K562 (cell line): ENCODE data around the gene FARP1. TPM values are rescaled to one million over a fixed set of nuclear protein-coding genes. Genes with fewer than 3 reads are reported as not detected.

Source experiments
- CUX1 ChIP-seq: fragments of 200-800 bp; sonication (Bioruptor generic); IDR thresholded peaks from 2 replicates; pipeline ENCODE4 v1.6.1; 2016; ENCODE audit warnings: missing genetic modification characterization, missing compliant biosample characterization
- MNT ChIP-seq, 2 experiments: fragments of 450-650 bp; conservative IDR thresholded peaks; 2 replicates each; pipeline ENCODE4 v1.6.1; 2017; ENCODE audit warnings: mild to moderate bottlenecking in 2 of 2, moderate library complexity in 2 of 2
- SMC3 ChIP-seq: conservative IDR thresholded peaks from 2 replicates; pipeline ENCODE4 v1.6.1; 2011; ENCODE audit warnings: low read depth, low read length, improper control_type of control experiment; ENCODE audit not compliant: insufficient read depth
- TAF1 ChIP-seq: IDR thresholded peaks from 2 replicates; pipeline ENCODE4 v1.6.1; 2011; ENCODE audit warnings: mild to moderate bottlenecking, low read length, moderate library complexity; ENCODE audit not compliant: insufficient read depth, control insufficient read depth, severe bottlenecking; ENCODE audit errors: extremely low read depth
- TEAD1 ChIP-seq, 2 experiments: fragments of 450-650 bp in 1 of 2; sonication (generic) in 1 of 2; formaldehyde crosslinking; IDR thresholded peaks; 2 replicates each; pipeline versions ENCODE4 v1.4.0 to v1.8.0; 2020 to 2022; ENCODE audit warnings: mild to moderate bottlenecking in 2 of 2, missing genetic modification reagents in 1 of 2
- ZNF778 ChIP-seq: fragments of 450-650 bp; formaldehyde crosslinking; IDR thresholded peaks from 2 replicates; pipeline ENCODE4 v1.4.0; 2020; ENCODE audit warnings: mild to moderate bottlenecking, moderate library complexity
- ZNF830 ChIP-seq: fragments of 250-450 bp; sonication (Bioruptor Pico); IDR thresholded peaks from 2 replicates; pipeline ENCODE4 v1.5.0; 2021; ENCODE audit warnings: mild to moderate bottlenecking
- polyA plus RNA-seq, 8 experiments: library from polyadenylated mRNA; depleted of rRNA in 4 of 8; stranded (reverse) in 5 of 8; unstranded in 3 of 8; fragments of >200 nt; fragmentation: Nextera tagmentation in 2 of 8; fragmentation: Illumina TruSeq in 1 of 8; extraction: Ambion mirVana in 2 of 8; extraction: Trizol in 1 of 8; gene quantifications; 2 replicates each; pipeline versions ENCODE4 v1.2.1 to v1.2.3, GENCODE V29; 2011 to 2014; ENCODE audit warnings: inconsistent platforms in 1 of 8, missing spikeins in 1 of 8
- total RNA-seq, 7 experiments: library from RNA; depleted of rRNA in 6 of 7; stranded (reverse); fragments of >200 nt in 6 of 7; fragmentation: Illumina TruSeq in 2 of 7; extraction: Trizol in 2 of 7; gene quantifications; 2 replicates each; pipeline versions ENCODE4 v1.2.1 to v1.2.3, GENCODE V29; 2011 to 2021; ENCODE audit warnings: low replicate concordance in 1 of 7

Gene FARP1
- total and polyA plus RNA-seq, 9 of the 15 experiments (the other 6 are each of a cell fraction or from before 2014, with no cell fraction given) = 0.03 to 0.29 (median 0.05) TPM; not detected in 3

- TF ChIP-seq TEAD1 (CRISPR knock-in tag; IDR thresholded peaks at IDR 0.05) (no peak), MNT (conservative IDR thresholded peaks at IDR 0.05) (no peak), TAF1 (no peak), CUX1 (CRISPR knock-in tag) (no peak), SMC3 (no peak), ZNF778 (no peak), ZNF830 (CRISPR knock-in tag) (no peak)
Measured at GRCh38 chr13:98297745-98298144, 154.9 kb downstream of the FARP1 start (continued).
